Natural killer cell (primary cell): ENCODE data around the gene SUCLG1. TPM values are rescaled to one million over a fixed set of nuclear protein-coding genes. Genes with fewer than 3 reads are reported as not detected.

Source experiments
- ATAC-seq, 3 donors: fragments of 150-1000 bp in 2 of 3; fragments of 200-7000 bp in 1 of 3; cut with Tn5 transposase; 1 replicate in 1 of 3; 2 replicates in 2 of 3; pipeline ENCODE4 v1.10.0; 2021; ENCODE audit warnings: mild to moderate bottlenecking in 2 of 3, moderate library complexity in 2 of 3
- DNase-seq, 2 donors: peaks; one replicate each; pipeline versions ENCODE4 v3.0.0 to v3.0.0-alpha.2; 2013 to 2021; ENCODE audit warnings: mixed read lengths in 1 of 2
- H3K27ac ChIP-seq: one replicate; pipeline ENCODE4 v1.5.1; 2013; ENCODE audit warnings: mild to moderate bottlenecking, low read length
- H3K27me3 ChIP-seq: one replicate; pipeline ENCODE4 v1.6.1; 2013; ENCODE audit warnings: low read length; ENCODE audit not compliant: control insufficient read depth, insufficient read depth
- H3K36me3 ChIP-seq: one replicate; pipeline ENCODE4 v1.6.1; 2013; ENCODE audit warnings: low read length; ENCODE audit not compliant: control insufficient read depth, insufficient read depth
- H3K4me1 ChIP-seq: one replicate; pipeline ENCODE4 v1.6.1; 2013; ENCODE audit warnings: low read length; ENCODE audit not compliant: control insufficient read depth, insufficient read depth
- H3K4me3 ChIP-seq: one replicate; pipeline ENCODE4 v1.5.1; 2013; ENCODE audit warnings: low read length
- H3K9me3 ChIP-seq: one replicate; pipeline ENCODE4 v1.6.1; 2013; ENCODE audit warnings: low read length; ENCODE audit not compliant: control insufficient read depth, insufficient read depth
- H3K27ac Mint-ChIP-seq, 2 donors: one replicate each; pipeline ENCODE4 v1.8.0; 2022; ENCODE audit warnings: mild to moderate bottlenecking in 2 of 2, mixed read lengths in 2 of 2, moderate library complexity in 1 of 2
- H3K27me3 Mint-ChIP-seq, 2 donors: one replicate each; pipeline ENCODE4 v1.8.0; 2022; ENCODE audit warnings: low read depth in 2 of 2, mixed read lengths in 2 of 2
- H3K36me3 Mint-ChIP-seq: one replicate; pipeline ENCODE4 v1.8.0; 2022; ENCODE audit warnings: mixed read lengths
- H3K4me1 Mint-ChIP-seq, 2 donors: one replicate each; pipeline ENCODE4 v1.8.0; 2022; ENCODE audit warnings: mixed read lengths in 2 of 2
- H3K4me3 Mint-ChIP-seq: one replicate; pipeline ENCODE4 v1.8.0; 2022; ENCODE audit warnings: mild to moderate bottlenecking, moderate library complexity, mixed read lengths
- H3K9me3 Mint-ChIP-seq, 2 donors: one replicate each; pipeline ENCODE4 v1.8.0; 2022; ENCODE audit warnings: mixed read lengths in 2 of 2
- WGBS: methylation state at CpG from one replicate; pipeline ENCODE4 v1.1.7; 2013; ENCODE audit warnings: missing lambda C conversion rate; ENCODE audit not compliant: insufficient coverage; 5-methylcytosine and 5-hydroxymethylcytosine counted together
- intact Hi-C: fragments of 100-400 bp; cut with micrococcal nuclease; formaldehyde crosslinking; loops from one replicate; pipeline ENCODE4 v1.14.2; 2022
- total RNA-seq, 4 donors: library from RNA; stranded (reverse); fragments of 120-200 nt in 1 of 4; gene quantifications; one replicate each; pipeline versions ENCODE4 v1.2.3 to v1.2.4, GENCODE V29; 2013 to 2022
- TF ChIP-seq, protein P1 (sequence below): fragments of 200-600 bp; IDR thresholded peaks from one replicate; pipeline ENCODE4 v1.8.0; 2022; ENCODE audit warnings: antibody characterized with exemption

Gene SUCLG1
- total RNA-seq, 3 donors from 2014 or later (not counting 1 experiment from before 2014, with no cell fraction given) = 53.0 to 61.7 (median 54.6) TPM

DNA sequence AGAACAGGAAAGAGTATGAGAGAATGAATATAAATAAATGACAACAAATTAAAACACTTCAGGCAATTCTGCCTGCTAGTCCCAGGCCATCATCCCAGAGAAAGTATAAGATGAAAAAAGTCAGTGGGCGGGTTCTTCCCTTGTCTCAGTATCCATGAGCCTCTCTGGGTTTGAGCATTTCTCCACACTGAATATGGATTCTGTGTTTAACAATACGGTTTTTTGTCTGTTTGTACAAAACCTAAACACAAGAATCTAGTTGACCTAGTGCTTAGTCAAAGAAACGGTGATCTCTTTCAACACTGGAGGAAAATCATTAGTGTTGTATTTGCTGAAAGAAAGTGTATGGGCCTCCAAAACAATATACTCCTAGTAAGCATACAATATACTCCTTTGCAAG lies 10.0 kb downstream of the SUCLG1 start:
- Mint-ChIP-seq H3K27ac (no peak overlapping the region), H3K4me1 (peaks cover 26 to 40% of the 10 kb centered on the region in 2 donors), H3K4me3 (no peak overlapping the region), H3K9me3 (no peaks in the 10 kb centered on the region), H3K27me3 (no peaks in the 10 kb centered on the region), H3K36me3 (peaks cover 9% of the 10 kb centered on the region)
- Histone ChIP-seq H3K27ac (no peak overlapping the region), H3K27me3 (no peaks in the 10 kb centered on the region), H3K4me1 (no peaks in the 10 kb centered on the region), H3K9me3 (no peaks in the 10 kb centered on the region), H3K4me3 (no peak overlapping the region), H3K36me3 (peaks cover 5% of the 10 kb centered on the region)
- ATAC-seq (no peak), DNase-seq (no peak)
- TF ChIP-seq, protein P1, sequence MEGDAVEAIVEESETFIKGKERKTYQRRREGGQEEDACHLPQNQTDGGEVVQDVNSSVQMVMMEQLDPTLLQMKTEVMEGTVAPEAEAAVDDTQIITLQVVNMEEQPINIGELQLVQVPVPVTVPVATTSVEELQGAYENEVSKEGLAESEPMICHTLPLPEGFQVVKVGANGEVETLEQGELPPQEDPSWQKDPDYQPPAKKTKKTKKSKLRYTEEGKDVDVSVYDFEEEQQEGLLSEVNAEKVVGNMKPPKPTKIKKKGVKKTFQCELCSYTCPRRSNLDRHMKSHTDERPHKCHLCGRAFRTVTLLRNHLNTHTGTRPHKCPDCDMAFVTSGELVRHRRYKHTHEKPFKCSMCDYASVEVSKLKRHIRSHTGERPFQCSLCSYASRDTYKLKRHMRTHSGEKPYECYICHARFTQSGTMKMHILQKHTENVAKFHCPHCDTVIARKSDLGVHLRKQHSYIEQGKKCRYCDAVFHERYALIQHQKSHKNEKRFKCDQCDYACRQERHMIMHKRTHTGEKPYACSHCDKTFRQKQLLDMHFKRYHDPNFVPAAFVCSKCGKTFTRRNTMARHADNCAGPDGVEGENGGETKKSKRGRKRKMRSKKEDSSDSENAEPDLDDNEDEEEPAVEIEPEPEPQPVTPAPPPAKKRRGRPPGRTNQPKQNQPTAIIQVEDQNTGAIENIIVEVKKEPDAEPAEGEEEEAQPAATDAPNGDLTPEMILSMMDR = no peak
- 100% methylated on average over 2 of the region's 3 CpGs for WGBS
- intact Hi-C loops = no loop called here

DNA sequence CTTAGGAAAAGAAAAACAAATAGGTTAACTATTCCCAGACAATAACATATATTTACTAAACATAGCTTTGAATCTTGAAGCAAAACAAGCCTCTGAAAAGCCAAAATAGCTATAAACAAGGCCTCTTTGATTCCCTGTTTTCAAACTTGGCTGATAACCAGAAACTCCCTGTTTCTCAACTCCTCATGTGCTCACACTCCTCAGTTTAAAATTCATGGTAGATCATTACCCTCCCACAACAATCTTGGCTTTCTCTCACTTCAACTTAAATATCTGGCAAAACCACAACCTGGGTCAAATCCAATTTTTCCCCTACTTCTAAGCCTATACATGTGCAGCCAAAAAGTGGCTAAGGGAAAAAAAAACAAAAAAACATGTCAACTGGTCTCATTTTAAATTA lies 15.6 kb downstream of the SUCLG1 start:
- Mint-ChIP-seq H3K27ac (peak overlapping the region in 1 of 2 donors; percentile 51), H3K4me3 (no peak overlapping the region), H3K9me3 (no peaks in the 10 kb centered on the region), H3K27me3 (no peaks in the 10 kb centered on the region), H3K4me1 (peaks cover 7 to 19% of the 10 kb centered on the region in 2 donors), H3K36me3 (peaks cover 39% of the 10 kb centered on the region)
- H3K4me1 ChIP-seq = no peaks in the 10 kb centered on the region
- intact Hi-C loops = no loop called here
- no peak overlapping the region for H3K27ac ChIP-seq
- TF ChIP-seq, protein P1 = no peak
- ATAC-seq (no peak), DNase-seq (no peak)
- H3K36me3 ChIP-seq = peaks cover 50% of the 10 kb centered on the region
- H3K4me3 ChIP-seq = no peak overlapping the region
- H3K27me3 ChIP-seq = no peaks in the 10 kb centered on the region
- H3K9me3 ChIP-seq = no peaks in the 10 kb centered on the region

DNA sequence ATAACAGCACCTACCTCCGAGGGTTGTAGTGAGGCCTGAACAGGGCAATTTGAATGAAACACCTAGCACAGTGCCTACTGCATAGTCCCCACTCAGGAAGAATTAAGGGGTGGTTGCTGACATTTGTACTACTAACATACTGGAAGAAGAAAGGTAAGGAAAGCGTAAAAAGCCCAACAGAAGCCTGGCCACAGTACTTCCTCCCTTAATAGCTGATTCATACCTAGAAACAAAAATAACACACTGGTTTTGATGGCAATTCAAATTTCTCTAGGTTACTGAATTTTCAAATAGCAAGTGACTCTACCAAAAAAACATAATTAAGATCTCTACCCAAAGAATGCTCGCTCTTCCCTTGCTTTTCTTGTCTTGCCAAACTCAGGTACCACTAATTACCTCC lies 16.2 kb downstream of the SUCLG1 start:
- H3K9me3 ChIP-seq = no peaks in the 10 kb centered on the region
- WGBS = 70% methylated on average over 3 of the region's 3 CpGs
- peaks cover 54% of the 10 kb centered on the region for H3K36me3 ChIP-seq
- TF ChIP-seq, protein P1 = no peak
- peaks cover 43% of the 10 kb centered on the region for H3K36me3 Mint-ChIP-seq
- H3K4me1 Mint-ChIP-seq = peaks cover 10 to 20% of the 10 kb centered on the region in 2 donors
- ATAC-seq (no peak), DNase-seq (no peak)
- no peaks in the 10 kb centered on the region for H3K9me3 Mint-ChIP-seq
- intact Hi-C loops = no loop called here
- no peak overlapping the region for H3K4me3 Mint-ChIP-seq
- H3K27ac Mint-ChIP-seq = no peak overlapping the region
- no peaks in the 10 kb centered on the region for H3K4me1 ChIP-seq
- no peaks in the 10 kb centered on the region for H3K27me3 ChIP-seq
- no peaks in the 10 kb centered on the region for H3K27me3 Mint-ChIP-seq
- H3K4me3 ChIP-seq = no peak overlapping the region
- no peak overlapping the region for H3K27ac ChIP-seq

DNA sequence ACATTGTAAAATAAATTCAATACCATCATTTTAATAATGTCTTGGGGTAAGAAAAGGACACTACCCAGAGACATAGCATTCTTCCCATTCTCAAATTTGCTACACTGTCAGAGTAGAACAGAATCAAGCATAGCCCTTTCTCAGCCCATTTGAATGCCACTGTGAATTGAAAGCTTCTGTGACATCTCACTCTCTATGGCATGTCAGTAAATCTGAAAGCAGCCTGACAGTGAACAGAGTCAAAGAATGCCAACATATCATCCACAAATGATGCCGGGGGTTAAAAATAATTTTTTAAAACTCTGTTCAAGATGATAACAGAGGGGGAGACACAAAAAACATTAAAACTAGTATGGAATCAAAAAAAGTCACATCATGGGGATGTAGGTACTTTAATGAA lies 17.6 kb downstream of the SUCLG1 start:
- Histone ChIP-seq H3K4me1 (no peaks in the 10 kb centered on the region), H3K9me3 (no peaks in the 10 kb centered on the region), H3K27ac (no peak overlapping the region), H3K36me3 (peaks cover 61% of the 10 kb centered on the region), H3K4me3 (no peak overlapping the region), H3K27me3 (no peaks in the 10 kb centered on the region)
- no peak for DNase-seq
- no peak overlapping the region for H3K4me3 Mint-ChIP-seq
- H3K27me3 Mint-ChIP-seq = no peaks in the 10 kb centered on the region
- H3K9me3 Mint-ChIP-seq = no peaks in the 10 kb centered on the region
- no peak for ATAC-seq
- peaks cover 48% of the 10 kb centered on the region for H3K36me3 Mint-ChIP-seq
- TF ChIP-seq, protein P1 = no peak
- no CpG with 5 or more reads among the region's 1 CpG for WGBS
- intact Hi-C loops = no loop called here
- H3K27ac Mint-ChIP-seq = no peak overlapping the region
- peaks cover 14 to 24% of the 10 kb centered on the region in 2 donors for H3K4me1 Mint-ChIP-seq
